ENCODE data around the gene UST.

Gene UST

GRCh38 chr6:149046822-149047246, 300.0 kb downstream of the UST start:
- no peak for DNase-seq

GRCh38 chr6:149049230-149049629, 302.4 kb downstream of the UST start:
- no peak for DNase-seq

GRCh38 chr6:149050160-149050559, 303.3 kb downstream of the UST start:
- DNase-seq: no peak

- no peak for DNase-seq
Observed at GRCh38 chr6:149052350-149053106, 305.7 kb downstream of the UST start.

GRCh38 chr6:149053848-149054558, 307.2 kb downstream of the UST start:
- no peak for DNase-seq

- no peak for DNase-seq
Observed at GRCh38 chr6:149054559-149055194, 307.8 kb downstream of the UST start.

GRCh38 chr6:149055195-149055899, 308.5 kb downstream of the UST start:
- DNase-seq: no peak

- DNase-seq: no peak
Observed at GRCh38 chr6:149056777-149057463, 310.1 kb downstream of the UST start.

- no peak for DNase-seq
Observed at GRCh38 chr6:149057464-149057840, 310.6 kb downstream of the UST start.

GRCh38 chr6:149059557-149059956, 312.7 kb downstream of the UST start:
- DNase-seq: no peak

GRCh38 chr6:149060300-149060984, 313.6 kb downstream of the UST start:
- peak; percentile 28 for DNase-seq

GRCh38 chr6:149060985-149061760, 314.3 kb downstream of the UST start:
- DNase-seq: no peak

- no peak for DNase-seq
Observed at GRCh38 chr6:149061930-149062329, 315.1 kb downstream of the UST start.

- DNase-seq: no peak
Observed at GRCh38 chr6:149062653-149063348, 316.0 kb downstream of the UST start.

- no peak for DNase-seq
Observed at GRCh38 chr6:149063468-149063867, 316.6 kb downstream of the UST start.

GRCh38 chr6:149064001-149064659, 317.3 kb downstream of the UST start:
- no peak for DNase-seq

- no peak for DNase-seq
Observed at GRCh38 chr6:149064660-149065015, 317.8 kb downstream of the UST start.

GRCh38 chr6:149065121-149065520, 318.3 kb downstream of the UST start:
- DNase-seq: no peak

GRCh38 chr6:149065658-149066556, 319.1 kb downstream of the UST start:
- DNase-seq: no peak

All from activated CD4-positive, alpha-beta T cell treated with anti-CD3 and anti-CD28 coated beads for 1 hour (primary cell).